NCI-H187 (cell line): ENCODE measurements around the gene CSNK1A1.
A peak's percentile ranks its signal among the peaks of the same experiment; 100 is the strongest.
"Not testable (repeated sequence)": the region's sequence is repeated elsewhere in the genome, so short reads cannot be mapped to it uniquely, and the experiment has no call there.

Experiments
- DNase-seq, 2 experiments: peaks; one replicate each; lab custom pipeline; 2025; lab: John Stamatoyannopoulos, UW

Gene CSNK1A1

GRCh38 chr5:149551227-149552037 is at the start of gene CSNK1A1:
Gene CSNK1A1 (minus strand): TSS chr5:149551439. CDS start chr5:149550964, 475 bp downstream.
- DNase-seq = peak; percentile 94 to 97

GRCh38 chr5:149600932-149601331 is 49.7 kb upstream of the CSNK1A1 start:
- DNase-seq = no peak

GRCh38 chr5:149599375-149599774 is 48.1 kb upstream of the CSNK1A1 start:
- DNase-seq = no peak

GRCh38 chr5:149598966-149599365 is 47.7 kb upstream of the CSNK1A1 start:
- no peak for DNase-seq

- DNase-seq = not testable (repeated sequence)
These were observed 47.0 kb upstream of the CSNK1A1 start for GRCh38 chr5:149598234-149598633.

- DNase-seq = no peak
These were observed 46.4 kb upstream of the CSNK1A1 start for GRCh38 chr5:149597618-149598017.

- DNase-seq = no peak
These were observed 45.5 kb upstream of the CSNK1A1 start for GRCh38 chr5:149596712-149597111.

GRCh38 chr5:149595105-149595504 is 43.9 kb upstream of the CSNK1A1 start:
- DNase-seq = not testable (repeated sequence)

- no peak for DNase-seq
These were observed 43.1 kb upstream of the CSNK1A1 start for GRCh38 chr5:149594206-149594895.

GRCh38 chr5:149593370-149593769 is 42.1 kb upstream of the CSNK1A1 start:
- no peak for DNase-seq

GRCh38 chr5:149588936-149589335 is 37.7 kb upstream of the CSNK1A1 start:
- DNase-seq = no peak

GRCh38 chr5:149586708-149587318 is 35.6 kb upstream of the CSNK1A1 start:
- no peak for DNase-seq

- no peak for DNase-seq
These were observed 34.7 kb upstream of the CSNK1A1 start for GRCh38 chr5:149585910-149586309.

GRCh38 chr5:149584121-149584520 is 32.9 kb upstream of the CSNK1A1 start:
- DNase-seq = no peak

- DNase-seq = no peak
These were observed 32.2 kb upstream of the CSNK1A1 start for GRCh38 chr5:149583394-149583793.

- DNase-seq = no peak
These were observed 30.9 kb upstream of the CSNK1A1 start for GRCh38 chr5:149581931-149582768.

- no peak for DNase-seq
These were observed 30.1 kb upstream of the CSNK1A1 start, which contains the start of gene ARHGEF37 for GRCh38 chr5:149581192-149581861. Gene ARHGEF37 (plus strand): TSS chr5:149581498. CDS start chr5:149597770, 16,272 bp downstream.

GRCh38 chr5:149580808-149581191 is 29.6 kb upstream of the CSNK1A1 start:
- DNase-seq = no peak

- DNase-seq = no peak
These were observed 27.7 kb upstream of the CSNK1A1 start for GRCh38 chr5:149578896-149579295.

GRCh38 chr5:149576021-149576420 is 24.8 kb upstream of the CSNK1A1 start:
- DNase-seq = no peak

GRCh38 chr5:149575131-149575530 is 23.9 kb upstream of the CSNK1A1 start:
- DNase-seq = no peak
